GM10266 (cell line): ENCODE data around the gene MED12L.
"Not testable (repeated sequence)": the region's sequence is repeated elsewhere in the genome, so short reads cannot be mapped to it uniquely, and the experiment has no call there.

ENCODE experiments used
- DNase-seq: peaks from one replicate; pipeline ENCODE4 v3.0.0; 2012; ENCODE audit errors: extremely low spot score
- TF ChIP-seq, protein P1 (sequence below): IDR thresholded peaks from 2 replicates; pipeline ENCODE4 v1.5.1; 2012; ENCODE audit warnings: mild to moderate bottlenecking, low read depth; ENCODE audit not compliant: control insufficient read depth, insufficient read depth; ENCODE audit errors: missing control alignments

MED12L gene

DNA sequence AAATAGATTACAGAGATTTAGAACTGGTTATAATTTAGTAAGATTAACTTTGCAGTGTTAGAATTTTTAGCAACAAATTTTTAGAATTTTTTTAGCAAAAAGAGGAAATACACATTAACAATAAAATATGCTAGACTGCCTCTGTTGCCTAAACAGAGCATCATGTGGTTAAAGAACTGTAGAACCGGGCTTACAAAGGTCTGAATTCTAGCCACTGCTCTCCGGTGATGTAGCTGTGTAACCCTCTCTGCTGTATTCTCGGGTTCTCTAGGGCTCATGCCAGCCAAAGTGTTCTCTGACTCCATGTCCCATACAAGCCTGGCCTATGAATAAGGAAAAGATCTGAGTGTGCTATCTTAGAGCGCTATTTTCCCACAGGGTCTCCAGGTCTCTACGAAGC lies 302.0 kb downstream of the MED12L start:
- no peak for DNase-seq
- TF ChIP-seq, protein P1, sequence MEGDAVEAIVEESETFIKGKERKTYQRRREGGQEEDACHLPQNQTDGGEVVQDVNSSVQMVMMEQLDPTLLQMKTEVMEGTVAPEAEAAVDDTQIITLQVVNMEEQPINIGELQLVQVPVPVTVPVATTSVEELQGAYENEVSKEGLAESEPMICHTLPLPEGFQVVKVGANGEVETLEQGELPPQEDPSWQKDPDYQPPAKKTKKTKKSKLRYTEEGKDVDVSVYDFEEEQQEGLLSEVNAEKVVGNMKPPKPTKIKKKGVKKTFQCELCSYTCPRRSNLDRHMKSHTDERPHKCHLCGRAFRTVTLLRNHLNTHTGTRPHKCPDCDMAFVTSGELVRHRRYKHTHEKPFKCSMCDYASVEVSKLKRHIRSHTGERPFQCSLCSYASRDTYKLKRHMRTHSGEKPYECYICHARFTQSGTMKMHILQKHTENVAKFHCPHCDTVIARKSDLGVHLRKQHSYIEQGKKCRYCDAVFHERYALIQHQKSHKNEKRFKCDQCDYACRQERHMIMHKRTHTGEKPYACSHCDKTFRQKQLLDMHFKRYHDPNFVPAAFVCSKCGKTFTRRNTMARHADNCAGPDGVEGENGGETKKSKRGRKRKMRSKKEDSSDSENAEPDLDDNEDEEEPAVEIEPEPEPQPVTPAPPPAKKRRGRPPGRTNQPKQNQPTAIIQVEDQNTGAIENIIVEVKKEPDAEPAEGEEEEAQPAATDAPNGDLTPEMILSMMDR = no peak

DNA sequence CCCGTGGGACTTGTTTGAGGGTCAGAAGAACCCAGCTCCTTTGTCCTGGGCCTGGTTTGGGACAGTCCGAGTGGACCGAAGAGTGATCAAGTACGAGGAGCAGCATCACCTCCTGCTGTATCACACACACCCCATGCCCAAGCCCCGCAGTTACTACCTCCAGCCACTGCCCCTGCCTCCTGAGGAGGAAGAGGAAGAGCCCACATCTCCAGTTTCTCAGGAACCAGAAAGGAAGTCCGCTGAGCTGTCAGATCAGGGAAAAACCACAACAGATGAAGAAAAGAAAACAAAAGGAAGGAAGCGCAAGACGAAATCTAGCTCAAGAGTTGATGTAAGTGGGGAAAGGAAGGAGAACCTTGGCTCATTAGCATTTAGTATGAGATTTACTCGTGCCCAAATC lies 302.4 kb downstream of the MED12L start:
- no peak for DNase-seq
- TF ChIP-seq, protein P1 = no peak

DNA sequence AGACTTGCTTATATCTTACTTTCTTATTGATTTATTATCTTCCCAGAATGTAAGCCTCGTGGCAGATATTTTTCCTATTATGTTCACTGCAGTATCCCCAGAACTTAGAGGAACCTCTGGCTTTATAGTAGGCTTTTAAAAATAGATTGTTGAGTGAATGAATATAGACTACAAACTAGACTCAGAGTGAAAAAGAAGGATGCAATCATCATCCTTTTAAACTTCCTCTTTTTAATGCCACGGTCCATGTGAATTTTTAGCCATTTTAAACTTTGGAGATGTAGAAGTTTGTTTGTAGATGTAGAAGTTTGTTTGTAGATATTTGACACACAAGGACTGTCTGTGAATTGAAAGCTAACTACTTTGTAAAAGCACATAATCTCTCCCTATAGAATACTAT lies 306.3 kb downstream of the MED12L start:
- DNase-seq = no peak
- TF ChIP-seq, protein P1 = no peak

DNA sequence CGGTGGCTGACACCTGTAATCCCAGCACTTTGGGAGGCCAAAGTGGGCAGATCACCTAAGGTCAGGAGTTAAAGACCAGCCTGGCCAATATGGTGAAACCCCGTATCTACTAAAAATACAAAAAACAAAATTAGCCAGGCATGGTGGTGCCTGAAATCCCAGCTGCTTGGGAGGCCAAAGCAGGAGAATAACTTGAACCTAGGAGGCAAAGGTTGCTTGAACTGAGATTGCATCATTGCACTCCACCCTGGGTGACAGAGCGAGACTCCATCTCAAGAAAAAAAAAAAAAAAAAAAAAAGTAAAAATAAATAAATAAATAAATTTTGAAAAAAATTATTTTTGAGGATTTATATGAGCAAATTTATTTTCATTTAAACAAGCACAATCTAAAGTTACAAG lies 306.7 kb downstream of the MED12L start:
- DNase-seq = not testable (repeated sequence)

DNA sequence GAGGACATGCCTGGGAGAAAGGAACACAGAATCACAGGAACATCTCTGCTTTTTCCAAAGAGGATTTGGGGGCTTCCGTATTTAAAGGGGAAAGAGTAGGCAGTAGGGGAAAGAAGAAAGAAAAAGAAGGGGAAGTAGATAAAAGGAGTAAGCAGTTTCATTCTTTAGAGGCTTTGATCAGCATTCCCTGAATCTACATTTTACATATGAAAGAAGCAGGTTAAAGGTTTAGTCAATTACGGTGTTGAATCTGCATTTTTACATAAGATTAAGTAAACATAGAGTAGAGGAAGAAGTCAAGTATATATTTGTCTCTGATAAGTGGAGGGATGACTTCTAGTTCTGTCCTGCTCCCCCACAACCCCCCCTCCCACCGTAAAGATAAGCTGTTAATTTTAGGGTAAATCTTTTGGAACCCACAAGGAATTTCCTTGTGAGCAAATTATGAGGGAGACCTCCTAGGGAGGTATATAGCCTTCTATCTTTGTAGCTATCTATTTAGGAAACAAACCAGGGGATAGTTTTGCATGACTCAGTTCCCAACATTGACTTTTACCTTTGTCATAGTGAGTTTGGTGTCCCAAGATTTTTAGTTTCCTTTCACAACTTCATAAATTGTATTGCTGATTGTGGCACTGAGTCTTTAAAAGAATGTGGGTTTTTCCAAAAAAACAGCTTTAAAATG lies 307.8 kb downstream of the MED12L start:
- DNase-seq = no peak
- TF ChIP-seq, protein P1 = no peak

DNA sequence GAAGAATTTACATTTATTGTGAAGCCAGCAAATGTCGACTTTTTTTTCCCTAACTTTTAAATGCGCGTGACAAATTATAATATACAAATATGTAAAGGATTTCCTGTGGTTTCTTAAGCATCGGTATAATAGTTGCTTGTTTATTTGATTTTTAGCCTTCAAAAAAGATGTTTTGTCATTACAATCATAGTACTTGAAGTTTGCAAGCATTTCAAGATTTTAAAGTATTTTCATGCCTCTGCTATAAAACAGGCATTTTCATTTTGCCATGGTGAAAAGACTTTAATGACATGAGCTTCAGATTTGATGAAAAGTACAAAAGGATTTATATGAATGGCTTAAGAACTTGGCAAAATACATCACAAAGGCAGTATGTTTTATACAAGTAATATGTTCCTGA lies 308.5 kb downstream of the MED12L start:
- TF ChIP-seq, protein P1 = no peak
- no peak for DNase-seq

DNA sequence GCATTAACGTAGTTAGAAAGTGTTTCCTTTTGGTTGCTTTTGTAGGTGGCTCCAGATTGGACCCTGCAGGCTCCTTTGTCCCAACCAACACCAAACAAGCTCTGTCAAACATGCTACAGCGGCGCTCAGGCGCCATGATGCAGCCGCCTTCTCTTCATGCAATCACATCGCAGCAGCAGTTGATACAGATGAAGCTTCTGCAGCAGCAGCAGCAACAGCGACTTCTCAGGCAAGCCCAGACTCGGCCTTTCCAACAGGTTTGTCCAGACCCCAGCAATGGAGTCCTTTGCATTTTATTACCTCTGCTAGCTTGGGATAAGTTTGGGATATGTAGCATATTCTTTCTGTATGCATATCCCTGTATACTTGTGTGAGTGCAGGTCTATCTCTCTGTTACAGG lies 309.1 kb downstream of the MED12L start:
- TF ChIP-seq, protein P1 = no peak
- DNase-seq = no peak

DNA sequence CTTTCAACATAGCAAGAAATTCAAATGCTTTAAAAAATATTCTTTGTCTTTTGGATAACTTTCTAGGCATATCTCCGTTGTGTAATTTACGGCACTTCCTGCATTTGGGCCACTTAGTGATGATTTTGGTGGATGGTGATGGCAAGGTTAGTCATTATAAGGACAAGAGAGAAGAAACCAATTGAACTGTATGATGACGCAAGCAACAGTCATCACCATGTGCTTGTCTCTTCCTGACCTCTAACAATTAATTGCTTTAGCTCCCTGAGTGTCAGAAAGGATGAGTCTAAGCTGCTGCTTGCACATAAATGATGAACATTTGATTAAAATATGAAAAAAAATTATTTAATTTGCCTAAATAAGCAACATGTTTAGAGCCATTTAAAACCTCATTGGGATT lies 310.3 kb downstream of the MED12L start:
- TF ChIP-seq, protein P1 = no peak
- DNase-seq = no peak
